GM18861 (cell line): ENCODE measurements around the gene MYBL2.
"Not testable (repeated sequence)": the region's sequence is repeated elsewhere in the genome, so short reads cannot be mapped to it uniquely, and the experiment has no call there.

Source experiments
- ATAC-seq: cut with Tn5 transposase; IDR thresholded peaks from one replicate; pipeline ENCODE4 v1.9.1; 2021; ENCODE audit not compliant: unreplicated experiment

MYBL2 gene

DNA sequence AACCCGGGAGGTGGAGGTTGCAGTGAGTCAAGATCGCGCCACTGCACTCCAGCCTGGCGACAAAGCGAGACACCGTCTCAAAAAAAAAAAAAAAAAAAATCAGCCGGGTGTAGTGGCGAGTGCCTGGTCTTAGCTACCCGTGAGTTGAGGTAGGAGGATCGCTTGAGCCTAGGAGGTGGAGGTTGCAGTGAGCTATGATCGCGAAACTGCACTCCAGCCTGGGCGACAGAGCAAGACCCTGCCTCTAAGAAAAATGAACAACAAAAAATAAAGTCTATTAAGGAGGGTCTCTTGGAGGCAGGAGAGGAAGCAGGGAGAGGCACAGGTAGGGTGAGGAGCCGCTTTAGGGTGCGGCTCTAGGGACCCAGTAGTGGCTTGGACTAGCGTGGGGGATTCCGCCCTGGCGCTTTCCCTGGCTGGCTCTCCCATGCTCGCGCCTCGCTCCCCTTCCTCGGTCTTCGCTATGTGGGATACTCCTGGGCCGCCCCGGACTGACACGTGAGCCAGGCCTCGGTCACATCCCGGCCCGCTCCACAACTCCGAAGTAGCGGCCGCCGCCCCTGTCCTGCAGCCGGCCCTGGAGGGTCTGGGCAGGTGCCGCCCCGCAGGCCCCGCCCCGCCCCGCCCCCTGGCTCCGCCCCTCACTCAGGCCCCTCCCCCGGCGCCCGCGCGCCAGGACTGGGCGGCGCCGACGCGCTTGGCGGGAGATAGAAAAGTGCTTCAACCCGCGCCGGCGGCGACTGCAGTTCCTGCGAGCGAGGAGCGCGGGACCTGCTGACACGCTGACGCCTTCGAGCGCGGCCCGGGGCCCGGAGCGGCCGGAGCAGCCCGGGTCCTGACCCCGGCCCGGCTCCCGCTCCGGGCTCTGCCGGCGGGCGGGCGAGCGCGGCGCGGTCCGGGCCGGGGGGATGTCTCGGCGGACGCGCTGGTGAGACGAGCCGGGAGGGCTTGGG lies at the start of gene MYBL2:
Gene MYBL2 (plus strand): TSS at position 739 of the 953 bp plus-strand sequence. CDS start 170 bp downstream, at position 909.
- ATAC-seq, result peak; percentile 68

DNA sequence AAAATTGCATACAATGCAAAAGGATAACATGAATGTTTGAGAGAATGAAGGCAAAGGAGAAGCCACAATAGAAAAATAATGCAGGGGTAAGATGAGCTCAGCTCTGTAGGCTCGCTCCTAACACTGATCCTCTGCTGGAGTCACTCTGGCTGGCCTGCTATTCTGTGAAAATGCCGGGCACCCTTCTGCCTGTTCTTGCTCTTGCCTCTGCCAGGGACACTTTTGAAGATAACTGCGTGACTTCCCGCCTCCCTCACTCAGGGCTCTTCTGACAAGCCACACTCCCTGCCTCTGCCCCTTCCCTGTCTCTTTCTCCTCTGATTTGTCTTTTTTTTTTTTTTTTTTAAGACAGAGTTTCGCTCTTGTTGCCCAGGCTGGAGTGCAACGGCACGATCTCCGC lies 35.3 kb upstream of the MYBL2 start:
- no peak for ATAC-seq

DNA sequence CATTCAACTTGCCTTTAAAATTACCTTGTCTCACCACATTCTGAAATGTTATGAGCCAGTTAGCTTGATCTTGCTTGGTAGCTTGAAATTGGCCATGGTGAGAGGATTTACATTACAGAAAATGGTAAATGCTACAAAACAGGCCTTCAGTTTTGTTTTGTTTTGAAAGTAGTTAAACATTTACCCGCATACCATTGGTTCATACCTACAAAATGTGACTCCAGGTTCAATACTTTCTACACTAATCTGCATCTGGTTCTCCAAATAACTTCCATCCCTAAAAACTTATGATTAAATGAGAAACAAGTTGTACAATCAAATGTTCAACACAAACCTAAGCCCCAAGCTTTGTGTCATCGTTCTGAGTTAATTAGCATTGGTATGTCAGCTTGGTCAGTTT lies 30.5 kb upstream of the MYBL2 start:
- ATAC-seq, result no peak

DNA sequence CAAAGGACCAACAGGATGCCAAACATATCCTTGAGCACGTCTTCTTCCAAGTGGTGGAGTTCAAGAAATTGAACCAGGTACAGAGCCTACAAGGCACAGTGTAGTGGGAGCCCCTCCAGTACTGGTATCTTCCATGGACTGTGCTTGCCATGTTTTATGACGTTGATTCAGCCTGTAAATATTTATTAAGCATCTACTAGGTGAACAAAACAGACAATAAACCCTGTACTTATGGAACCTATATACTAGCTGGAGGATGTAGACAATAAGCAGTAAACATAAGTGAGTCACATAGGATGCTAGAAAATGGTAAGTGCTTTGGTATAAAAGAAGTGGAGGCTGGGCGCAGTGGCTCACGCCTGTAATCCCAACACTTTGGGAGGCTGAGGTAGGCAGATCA lies 24.4 kb upstream of the MYBL2 start:
- ATAC-seq, result no peak

DNA sequence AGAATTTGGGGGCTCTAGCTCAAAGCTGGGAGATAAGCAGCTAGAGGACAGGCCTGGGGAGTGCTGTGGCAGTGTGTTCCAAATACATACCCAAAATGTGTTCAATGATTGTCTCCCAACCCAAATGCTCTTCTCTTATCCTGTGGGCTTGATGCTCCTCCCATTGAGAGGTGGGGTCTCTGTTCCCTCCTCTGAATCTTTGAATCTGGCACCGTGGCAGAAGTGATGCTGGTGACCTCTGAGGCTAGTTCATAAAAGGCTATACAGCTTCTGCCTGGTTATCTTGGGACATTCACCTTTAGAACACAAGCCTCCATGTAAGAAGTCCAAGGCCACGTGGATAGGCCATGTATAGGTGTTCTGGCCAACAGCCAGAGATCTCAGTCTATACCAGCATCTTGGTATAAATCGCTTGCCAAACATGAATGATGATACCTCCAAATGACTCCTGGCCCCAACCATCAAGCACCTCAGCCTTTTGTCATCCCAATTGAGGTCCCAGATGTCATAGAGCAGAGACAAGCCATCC lies 15.9 kb upstream of the MYBL2 start:
- no peak for ATAC-seq

DNA sequence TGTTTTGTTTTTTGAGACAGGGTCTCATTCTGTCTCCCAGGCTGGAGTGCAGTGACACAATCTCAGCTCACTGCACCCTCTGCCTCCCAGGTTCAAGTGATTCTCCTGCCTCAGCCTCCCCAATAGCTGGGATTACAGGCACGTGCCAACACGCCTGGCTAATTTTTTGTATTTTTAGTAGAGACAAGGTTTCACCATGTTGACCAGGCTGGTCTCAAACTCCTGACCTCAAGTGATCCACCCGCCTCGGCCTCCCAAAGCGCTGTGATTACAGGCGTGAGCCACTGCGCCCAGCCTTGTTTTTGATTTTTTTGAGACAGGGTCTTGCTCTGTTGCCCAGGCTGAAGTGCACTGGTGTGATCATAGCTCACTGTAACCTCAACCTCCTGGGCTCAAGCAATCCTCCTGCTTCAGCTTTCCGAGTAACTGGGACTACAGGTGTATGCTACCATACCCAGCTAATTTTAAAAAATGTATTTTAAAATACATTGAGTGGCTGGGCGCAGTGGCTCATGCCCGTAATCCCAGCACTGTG lies 15.2 kb upstream of the MYBL2 start:
- ATAC-seq, result not testable (repeated sequence)

DNA sequence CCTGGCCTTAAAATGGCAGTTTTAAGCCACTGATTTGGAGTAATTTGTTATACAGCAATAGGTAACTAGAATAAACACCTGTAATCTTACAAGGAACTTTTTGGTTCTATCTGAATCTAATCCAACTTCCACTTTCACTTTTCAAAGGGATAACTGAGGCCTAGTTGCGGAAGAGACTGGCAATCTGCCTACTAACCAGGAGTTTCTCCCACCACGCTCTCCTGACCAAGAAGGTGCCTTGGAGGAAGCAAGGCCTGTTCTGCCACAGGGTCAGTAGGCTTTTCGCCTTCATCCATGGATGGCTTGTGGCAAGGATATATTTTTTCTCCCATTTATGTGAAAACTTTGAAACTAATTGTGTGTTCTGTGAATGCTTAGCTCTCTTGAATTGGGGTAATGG lies 12.9 kb upstream of the MYBL2 start:
- no peak for ATAC-seq

DNA sequence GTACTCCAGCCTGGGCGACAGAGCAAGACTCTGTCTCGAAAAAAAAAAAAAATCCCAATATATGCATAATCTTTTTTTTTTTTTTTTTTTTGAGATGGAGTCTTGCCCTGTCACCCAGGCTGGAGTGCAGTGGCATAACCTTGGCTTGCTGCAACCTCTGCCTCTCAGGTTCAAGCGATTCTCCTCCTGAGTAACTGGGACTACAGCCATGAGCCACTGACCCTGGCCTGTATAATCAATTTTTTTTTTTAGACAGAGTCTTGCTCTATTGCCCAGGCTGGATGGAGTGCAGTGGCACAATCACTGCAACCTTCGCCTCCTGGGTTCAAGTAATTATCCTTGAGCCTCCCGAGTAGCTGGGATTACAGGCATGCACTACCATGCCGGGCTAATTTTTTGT lies 11.7 kb upstream of the MYBL2 start:
- ATAC-seq, result not testable (repeated sequence)

DNA sequence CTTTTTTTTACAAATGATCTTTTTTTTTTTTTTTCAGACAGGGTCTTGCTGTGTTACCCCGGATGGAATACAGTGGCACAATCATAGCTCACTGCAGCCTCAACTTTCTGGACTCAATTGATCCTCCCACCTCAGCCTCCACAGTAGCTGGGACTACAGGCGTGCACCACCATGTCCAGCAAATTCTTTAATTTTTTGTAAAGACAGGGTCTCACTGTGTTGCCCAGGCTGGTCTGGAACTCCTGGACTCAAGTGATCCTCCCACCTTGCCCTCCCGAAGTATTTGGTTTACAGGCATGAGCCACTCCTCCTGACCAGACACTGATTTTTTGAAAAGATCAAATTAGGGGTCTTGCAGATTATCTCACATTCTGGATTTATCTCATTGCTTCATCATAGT lies 11.0 kb upstream of the MYBL2 start:
- ATAC-seq, result no peak

DNA sequence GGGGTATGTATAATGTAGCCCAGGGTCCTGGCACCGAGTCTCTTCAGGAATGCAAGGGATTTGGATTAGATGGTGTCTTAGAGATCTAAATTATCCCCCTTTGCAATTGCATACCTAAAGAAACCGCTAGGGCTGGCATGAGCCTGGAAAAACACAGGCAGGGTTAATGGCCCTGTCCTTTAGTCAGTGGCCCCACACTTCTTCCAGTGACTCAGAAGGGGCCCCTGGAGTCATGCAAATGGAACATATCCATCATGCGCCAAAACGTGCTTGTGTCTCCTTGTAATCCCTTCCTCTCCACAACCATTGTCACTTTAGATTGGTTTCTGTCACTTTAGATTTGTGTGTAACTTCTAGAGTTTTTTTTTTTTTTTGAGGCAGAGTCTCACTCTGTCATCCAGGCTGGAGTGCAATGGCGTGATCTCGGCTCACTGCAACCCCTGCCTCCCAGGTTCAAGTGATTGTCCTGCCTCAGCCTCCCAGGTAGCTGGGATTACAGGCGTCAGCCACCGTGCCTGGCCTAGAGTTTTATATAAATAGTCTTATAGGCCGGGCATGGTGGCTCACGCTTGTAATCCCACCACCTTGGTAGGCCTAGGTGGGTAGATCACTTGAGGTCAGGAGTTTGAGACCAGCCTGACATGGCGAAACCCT lies 8.7 kb upstream of the MYBL2 start:
- peak; percentile 17 for ATAC-seq

DNA sequence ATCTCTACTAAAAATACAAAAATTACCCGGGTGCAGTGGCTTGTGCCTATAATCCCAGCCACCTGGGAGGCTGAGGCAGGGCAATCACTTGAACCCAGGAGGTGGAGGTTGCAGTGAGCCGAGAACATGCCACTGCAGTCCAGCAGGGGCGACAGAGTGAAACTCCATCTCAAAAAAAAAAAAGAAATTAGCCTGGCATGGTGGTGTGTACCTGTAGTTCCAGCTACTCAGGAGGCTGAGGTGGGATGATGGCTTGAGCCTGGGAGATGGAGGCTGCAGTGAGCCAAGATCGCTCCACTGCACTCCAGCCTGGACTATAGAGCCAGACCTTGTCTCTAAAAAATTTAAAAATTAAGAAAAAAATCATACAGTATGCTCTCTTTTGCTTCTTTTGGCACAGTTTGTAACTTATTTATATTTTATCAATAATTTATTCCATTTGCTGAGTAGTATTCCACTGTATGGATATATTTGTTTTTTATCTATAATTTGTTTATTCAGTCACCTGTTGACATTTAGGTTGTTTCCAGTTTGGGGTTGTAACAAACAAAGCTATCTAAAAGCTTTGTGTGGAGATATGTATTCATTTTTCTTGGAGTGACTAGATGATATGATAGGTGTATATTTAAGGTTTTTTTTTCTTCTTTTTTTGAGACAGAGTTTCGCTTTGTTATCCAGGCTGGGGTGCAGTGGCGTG lies 8.0 kb upstream of the MYBL2 start:
- ATAC-seq, result no peak

DNA sequence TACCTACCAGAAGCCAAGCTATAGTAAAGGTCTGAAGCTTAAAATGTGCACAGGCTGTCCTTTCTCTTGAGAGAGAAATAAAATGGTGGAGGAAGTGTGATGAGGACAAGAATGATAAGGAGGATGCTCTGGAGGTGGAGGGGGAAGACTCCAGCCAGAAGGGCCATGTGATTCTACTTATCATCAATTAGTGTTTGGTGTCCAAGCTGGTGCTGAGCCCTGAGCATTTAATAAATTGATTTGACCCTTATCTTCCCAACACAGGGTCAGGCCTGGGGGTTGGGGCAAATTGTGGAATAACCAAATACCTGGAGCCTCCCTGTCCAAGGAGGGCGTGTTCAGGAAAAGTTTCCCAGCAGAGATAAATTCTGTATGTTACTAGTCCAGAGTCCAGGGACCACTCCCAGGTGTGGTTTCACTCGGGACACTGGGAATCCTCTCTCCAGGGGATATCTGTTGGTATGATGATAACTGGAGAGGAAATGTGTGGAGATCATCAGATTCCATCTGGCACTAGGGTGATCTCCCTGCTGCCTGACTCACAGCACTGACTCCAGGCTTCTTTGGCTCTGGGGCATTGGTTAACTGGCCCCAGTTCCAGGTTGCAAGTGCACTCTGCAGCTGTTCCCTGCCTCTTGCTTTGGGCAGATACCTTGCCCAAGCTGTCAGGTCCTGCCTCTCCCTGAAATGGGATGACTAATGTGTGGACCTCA lies 3.8 kb upstream of the MYBL2 start:
- no peak for ATAC-seq

DNA sequence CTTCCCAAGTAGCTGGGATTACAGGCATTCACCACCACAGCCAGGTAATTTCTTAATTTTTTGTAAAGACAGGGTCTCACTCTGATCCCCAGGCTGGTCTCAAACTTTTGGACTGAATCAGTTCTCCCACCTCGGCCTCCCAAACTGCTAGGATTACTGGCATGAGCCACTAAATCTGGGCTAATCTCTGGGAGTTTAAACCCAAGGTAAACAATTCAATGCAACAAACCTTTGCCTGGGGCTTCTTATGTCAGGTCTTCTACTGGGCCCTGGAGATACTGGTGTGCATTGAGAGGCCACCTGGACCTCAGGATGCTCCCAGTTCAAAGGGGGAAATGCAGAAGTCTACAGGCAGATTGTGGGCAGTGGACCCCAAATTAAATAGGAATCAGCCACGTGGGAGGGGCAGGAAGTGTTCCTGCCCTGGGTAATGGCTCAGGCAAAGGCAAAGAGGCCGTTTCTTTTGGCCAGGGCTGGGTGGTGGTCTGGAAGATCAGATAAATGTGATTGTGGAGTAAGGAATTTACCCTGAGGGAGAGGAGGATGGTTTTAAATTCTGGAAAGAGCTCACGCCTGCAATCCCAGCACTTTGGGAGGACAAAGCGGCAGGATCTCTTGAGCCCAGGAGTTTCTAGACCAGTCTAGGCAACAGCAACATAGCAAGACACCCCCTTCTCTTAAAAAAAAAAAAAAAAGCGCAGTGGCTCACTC lies 1.3 kb upstream of the MYBL2 start:
- ATAC-seq, result no peak

DNA sequence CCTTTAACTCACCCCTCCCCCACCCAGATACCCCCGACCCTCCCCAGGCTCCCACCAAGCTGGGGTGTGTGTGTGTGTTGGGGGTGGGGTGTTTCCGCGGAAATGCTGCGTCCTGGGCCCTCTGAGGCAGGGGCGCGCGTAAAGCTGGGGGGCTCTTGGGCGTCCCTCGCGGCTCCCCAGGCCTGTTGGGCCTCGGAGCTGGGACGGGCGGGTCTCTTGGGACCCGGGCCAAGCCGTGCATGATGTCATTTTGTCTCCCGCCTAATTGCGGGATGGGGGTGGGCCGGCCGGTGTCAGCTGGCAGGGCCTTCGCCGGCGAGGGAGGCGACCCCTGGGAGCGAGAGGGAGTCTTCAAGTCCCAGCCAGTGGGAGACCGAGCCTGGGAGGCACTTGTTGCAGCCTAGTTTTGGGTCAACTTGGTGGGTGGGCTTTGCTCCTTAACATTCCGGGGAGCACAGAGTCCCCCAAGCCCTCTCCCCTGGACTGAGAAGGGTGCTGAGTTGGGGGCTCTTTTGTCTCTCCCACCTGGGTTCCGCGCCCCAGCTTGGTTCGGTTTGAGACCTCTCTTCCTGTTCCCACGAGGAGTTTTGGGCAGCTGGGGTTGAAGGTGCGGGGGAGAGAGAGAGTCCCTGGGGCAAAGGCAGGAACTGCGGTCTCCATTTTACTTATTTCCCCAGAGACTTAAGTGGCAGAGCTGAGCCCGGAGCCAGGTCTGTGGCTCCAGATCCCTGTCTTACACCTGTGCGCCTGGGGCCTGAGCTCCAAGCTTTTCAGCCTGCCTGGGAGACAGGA lies 623 bp downstream of the MYBL2 start:
- peak; percentile 21 for ATAC-seq

DNA sequence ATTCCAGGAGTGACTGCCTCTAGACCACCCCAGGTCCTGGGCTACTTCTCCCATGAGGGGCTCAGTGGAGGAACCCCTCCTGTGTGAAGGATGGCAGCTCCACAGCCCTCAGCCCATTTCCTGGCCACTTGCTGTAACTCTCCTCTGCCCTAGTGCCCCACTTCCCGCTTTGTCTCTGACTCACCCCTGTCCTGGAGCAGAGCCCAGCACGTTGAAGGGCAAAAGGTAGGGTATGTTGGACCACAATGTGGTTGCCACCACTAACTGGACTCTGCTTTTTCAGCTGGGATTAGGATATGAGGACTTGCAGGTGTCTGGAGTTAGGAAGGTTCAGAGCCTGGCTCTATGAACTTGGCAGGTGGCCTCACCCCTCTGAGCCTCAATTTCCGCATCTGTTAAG lies 2.4 kb downstream of the MYBL2 start:
- ATAC-seq, result no peak

DNA sequence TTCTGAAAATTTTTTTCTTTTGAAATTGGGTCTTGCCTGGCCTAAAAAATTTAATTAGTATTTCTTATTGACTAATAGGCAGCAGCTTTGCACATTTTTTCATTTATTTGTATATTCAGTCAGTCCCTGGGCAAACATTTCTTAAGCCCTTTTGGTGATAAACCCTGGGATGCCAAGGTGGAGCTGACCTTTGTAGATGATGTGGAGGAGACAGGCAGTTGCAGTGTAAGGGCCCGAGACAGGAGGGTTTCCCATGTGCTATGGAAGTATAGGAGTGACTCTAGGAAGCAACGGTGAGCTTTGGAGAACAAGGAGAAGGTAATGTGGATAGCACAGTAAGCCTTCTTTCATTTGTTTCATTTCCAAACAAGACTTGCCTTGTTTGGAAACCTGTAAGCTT lies 3.5 kb downstream of the MYBL2 start:
- no peak for ATAC-seq

DNA sequence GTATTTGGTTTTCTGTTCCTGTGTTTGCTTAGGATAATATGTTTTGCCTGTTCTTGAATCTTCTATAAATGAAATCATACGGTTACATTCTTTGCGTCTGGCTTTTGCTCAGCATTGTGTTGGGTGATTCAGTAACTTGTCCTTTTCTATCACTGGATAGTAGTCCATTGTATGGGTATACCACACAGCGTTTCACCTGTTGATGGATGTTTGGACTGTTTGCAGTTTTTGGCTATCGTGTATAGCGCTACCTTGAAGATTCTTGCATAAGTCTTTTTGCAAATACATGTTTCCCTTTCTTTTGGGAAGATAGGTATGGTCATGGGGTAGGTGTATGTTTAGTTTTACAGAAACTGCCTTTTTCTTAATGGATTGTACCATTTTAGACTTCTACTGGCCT lies 9.5 kb downstream of the MYBL2 start:
- ATAC-seq, result no peak

DNA sequence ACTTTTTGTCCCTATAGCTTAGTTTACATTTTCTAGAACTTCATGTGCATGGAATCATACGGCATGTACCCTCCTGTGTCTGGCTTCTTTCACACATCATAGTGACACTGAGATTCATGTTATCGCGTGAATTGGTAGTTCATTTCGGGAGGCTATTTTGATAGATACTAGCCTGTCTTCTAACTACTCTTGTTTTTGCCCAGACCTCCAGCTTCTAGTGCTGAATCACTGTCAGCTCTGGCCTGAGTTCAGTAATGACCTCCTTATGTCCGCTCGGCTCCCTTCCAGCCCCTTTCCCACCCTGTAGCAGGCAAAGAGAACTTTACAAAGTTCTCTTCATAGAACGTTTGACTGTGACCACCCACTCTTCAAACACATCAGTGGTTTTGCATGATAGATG lies 14.1 kb downstream of the MYBL2 start:
- no peak for ATAC-seq

DNA sequence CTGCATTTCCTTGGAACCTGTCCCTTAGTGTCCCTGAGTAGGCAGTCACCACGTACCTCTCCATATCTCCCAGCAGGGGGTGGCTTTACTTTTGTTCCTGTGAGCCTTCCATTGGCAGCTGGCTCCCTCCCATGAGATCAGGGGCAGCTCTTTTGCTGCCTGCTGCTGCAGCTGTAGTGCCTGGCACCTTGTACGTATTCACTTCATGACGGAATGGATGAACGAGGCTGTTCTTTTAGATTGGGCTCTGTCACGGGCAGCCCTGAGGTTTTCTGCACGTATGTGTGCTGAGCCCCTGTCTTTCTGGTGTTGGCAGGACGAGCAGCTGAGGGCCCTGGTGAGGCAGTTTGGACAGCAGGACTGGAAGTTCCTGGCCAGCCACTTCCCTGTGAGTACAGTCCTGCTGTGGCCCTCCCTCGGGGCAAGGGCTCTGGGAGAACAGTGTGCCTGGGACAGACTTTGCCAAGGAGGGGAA lies 14.6 kb downstream of the MYBL2 start:
- peak; percentile 11 for ATAC-seq
